HUES48 (cell line): ENCODE data around the gene LBHD2.

Experiments
- H3K27ac ChIP-seq: one replicate; pipeline ENCODE4 v1.7.0; 2013; ENCODE audit warnings: low read depth, low read length, inconsistent platforms
- H3K27me3 ChIP-seq: 2 replicates; pipeline ENCODE4 v1.6.1; 2013; ENCODE audit warnings: mild to moderate bottlenecking, low read length; ENCODE audit not compliant: control insufficient read depth, insufficient read depth
- H3K36me3 ChIP-seq: 2 replicates; pipeline ENCODE4 v1.6.1; 2013; ENCODE audit warnings: low read length; ENCODE audit not compliant: control insufficient read depth, insufficient read depth
- H3K4me1 ChIP-seq: 2 replicates; pipeline ENCODE4 v1.6.1; 2013; ENCODE audit warnings: mild to moderate bottlenecking, low read length; ENCODE audit not compliant: control insufficient read depth, insufficient read depth
- H3K4me3 ChIP-seq: 2 replicates; pipeline ENCODE4 v1.5.1; 2013; ENCODE audit warnings: mild to moderate bottlenecking, low read depth, low read length
- H3K9ac ChIP-seq: 2 replicates; pipeline ENCODE4 v1.6.1; 2013; ENCODE audit warnings: mild to moderate bottlenecking, low read depth, low read length, moderate library complexity
- H3K9me3 ChIP-seq: 2 replicates; pipeline ENCODE4 v1.6.1; 2013; ENCODE audit warnings: low read length; ENCODE audit not compliant: control insufficient read depth, insufficient read depth

Gene LBHD2

GRCh38 chr14:103093856-103094405 is 9.9 kb downstream of the LBHD2 start:
- Histone ChIP-seq H3K27me3 (peaks cover 11% of the 10 kb centered on the region; the same call in 1 of the 2 replicates), H3K36me3 (no peaks in the 10 kb centered on the region), H3K9ac (no peak overlapping the region), H3K9me3 (no peaks in the 10 kb centered on the region), H3K4me3 (no peak overlapping the region), H3K27ac (no peak overlapping the region), H3K4me1 (peaks cover 4% of the 10 kb centered on the region; the same call in 1 of the 2 replicates)

- Histone ChIP-seq H3K9me3 (no peaks in the 10 kb centered on the region), H3K4me1 (peaks cover 9% of the 10 kb centered on the region; the same call in 1 of the 2 replicates), H3K27me3 (peaks cover 11% of the 10 kb centered on the region; the same call in 1 of the 2 replicates), H3K4me3 (no peak within 1 kb of the TSS), H3K9ac (no peak within 1 kb of the TSS), H3K36me3 (no peaks in the 10 kb centered on the region), H3K27ac (no peak within 1 kb of the TSS)
These were observed 10.6 kb downstream of the LBHD2 start, which contains the start of gene EXOC3L4 for GRCh38 chr14:103094406-103095209. EXOC3L4 (plus strand) TSS chr14:103094725; CDS start chr14:103100220, 5,495 bp downstream.

GRCh38 chr14:103095210-103095778 is 11.3 kb downstream of the LBHD2 start:
- Histone ChIP-seq H3K4me3 (no peak overlapping the region), H3K4me1 (peaks cover 9% of the 10 kb centered on the region; the same call in 1 of the 2 replicates), H3K27me3 (peaks cover 8% of the 10 kb centered on the region; the same call in 1 of the 2 replicates), H3K9ac (no peak overlapping the region), H3K36me3 (no peaks in the 10 kb centered on the region), H3K27ac (no peak overlapping the region), H3K9me3 (no peaks in the 10 kb centered on the region)

GRCh38 chr14:103096387-103096786 is 12.4 kb downstream of the LBHD2 start:
- H3K4me1 ChIP-seq, result peaks cover 12% of the 10 kb centered on the region
- H3K9me3 ChIP-seq, result no peaks in the 10 kb centered on the region
- no peak overlapping the region for H3K4me3 ChIP-seq
- H3K27me3 ChIP-seq, result no peaks in the 10 kb centered on the region
- H3K36me3 ChIP-seq, result no peaks in the 10 kb centered on the region
- H3K27ac ChIP-seq, result no peak overlapping the region
- H3K9ac ChIP-seq, result no peak overlapping the region

GRCh38 chr14:103097244-103097993 is 13.4 kb downstream of the LBHD2 start:
- Histone ChIP-seq H3K4me3 (no peak overlapping the region), H3K4me1 (peaks cover 12% of the 10 kb centered on the region), H3K27ac (no peak overlapping the region), H3K27me3 (peaks cover 5% of the 10 kb centered on the region; the same call in 1 of the 2 replicates), H3K36me3 (no peaks in the 10 kb centered on the region), H3K9me3 (no peaks in the 10 kb centered on the region), H3K9ac (no peak overlapping the region)

GRCh38 chr14:103097994-103098957 is 14.3 kb downstream of the LBHD2 start:
- H3K9ac ChIP-seq, result no peak overlapping the region
- no peaks in the 10 kb centered on the region for H3K9me3 ChIP-seq
- peaks cover 13% of the 10 kb centered on the region for H3K27me3 ChIP-seq
- H3K4me3 ChIP-seq, result no peak overlapping the region
- H3K27ac ChIP-seq, result no peak overlapping the region
- peaks cover 12% of the 10 kb centered on the region for H3K4me1 ChIP-seq
- no peaks in the 10 kb centered on the region for H3K36me3 ChIP-seq

GRCh38 chr14:103099081-103099732 is 15.2 kb downstream of the LBHD2 start:
- peaks cover 23% of the 10 kb centered on the region for H3K27me3 ChIP-seq
- no peak overlapping the region for H3K27ac ChIP-seq
- H3K9me3 ChIP-seq, result no peaks in the 10 kb centered on the region
- H3K4me1 ChIP-seq, result peaks cover 12% of the 10 kb centered on the region
- H3K36me3 ChIP-seq, result no peaks in the 10 kb centered on the region
- H3K9ac ChIP-seq, result no peak overlapping the region
- H3K4me3 ChIP-seq, result no peak overlapping the region

- Histone ChIP-seq H3K9me3 (no peaks in the 10 kb centered on the region), H3K27ac (no peak overlapping the region), H3K4me1 (peaks cover 12% of the 10 kb centered on the region), H3K36me3 (no peaks in the 10 kb centered on the region), H3K27me3 (peaks cover 29% of the 10 kb centered on the region), H3K4me3 (no peak overlapping the region), H3K9ac (no peak overlapping the region)
These were observed 15.8 kb downstream of the LBHD2 start for GRCh38 chr14:103099733-103100280.

- H3K4me1 ChIP-seq, result peaks cover 12% of the 10 kb centered on the region
- no peaks in the 10 kb centered on the region for H3K9me3 ChIP-seq
- H3K9ac ChIP-seq, result no peak overlapping the region
- no peak overlapping the region for H3K27ac ChIP-seq
- H3K4me3 ChIP-seq, result no peak overlapping the region
- H3K27me3 ChIP-seq, result peaks cover 34% of the 10 kb centered on the region
- H3K36me3 ChIP-seq, result no peaks in the 10 kb centered on the region
These were observed 16.5 kb downstream of the LBHD2 start for GRCh38 chr14:103100281-103101121.
